ENCODE measurements around the gene FZD2.
"Not testable (repeated sequence)": the region's sequence is repeated elsewhere in the genome, so short reads cannot be mapped to it uniquely, and the experiment has no call there.

FZD2 gene

GRCh38 chr17:44533533-44534246, 23.6 kb upstream of the FZD2 start:
- no peak overlapping the region for H3K9ac ChIP-seq (ENCODE audit: low read length)
- no peak overlapping the region for H3K4me3 ChIP-seq (ENCODE audit: insufficient read depth, low read length, poor library complexity, severe bottlenecking)
- no peaks in the 10 kb centered on the region for H3F3A ChIP-seq (ENCODE audit: insufficient read depth)
- H3K9me2 ChIP-seq (replicated peaks; ENCODE audit: insufficient read depth, low read length): no peaks in the 10 kb centered on the region
- no peaks in the 10 kb centered on the region for H3K9me3 ChIP-seq (ENCODE audit: insufficient read depth, low read length)
- peak overlapping the region; percentile 35 for H2AFZ ChIP-seq (ENCODE audit: low read depth, low read length, severe bottlenecking)
- no peaks in the 10 kb centered on the region for H4K20me1 ChIP-seq (ENCODE audit: low read depth, low read length)
- H3K79me2 ChIP-seq (ENCODE audit: insufficient read depth, low read length): no peaks in the 10 kb centered on the region
- H3K4me2 ChIP-seq (ENCODE audit: low read depth, low read length, poor library complexity, severe bottlenecking): no peak overlapping the region
- TF ChIP-seq EZH2phosphoT487 (conservative IDR thresholded peaks at IDR 0.05; ENCODE audit: low read length): no peak
- TF ChIP-seq, protein P1, sequence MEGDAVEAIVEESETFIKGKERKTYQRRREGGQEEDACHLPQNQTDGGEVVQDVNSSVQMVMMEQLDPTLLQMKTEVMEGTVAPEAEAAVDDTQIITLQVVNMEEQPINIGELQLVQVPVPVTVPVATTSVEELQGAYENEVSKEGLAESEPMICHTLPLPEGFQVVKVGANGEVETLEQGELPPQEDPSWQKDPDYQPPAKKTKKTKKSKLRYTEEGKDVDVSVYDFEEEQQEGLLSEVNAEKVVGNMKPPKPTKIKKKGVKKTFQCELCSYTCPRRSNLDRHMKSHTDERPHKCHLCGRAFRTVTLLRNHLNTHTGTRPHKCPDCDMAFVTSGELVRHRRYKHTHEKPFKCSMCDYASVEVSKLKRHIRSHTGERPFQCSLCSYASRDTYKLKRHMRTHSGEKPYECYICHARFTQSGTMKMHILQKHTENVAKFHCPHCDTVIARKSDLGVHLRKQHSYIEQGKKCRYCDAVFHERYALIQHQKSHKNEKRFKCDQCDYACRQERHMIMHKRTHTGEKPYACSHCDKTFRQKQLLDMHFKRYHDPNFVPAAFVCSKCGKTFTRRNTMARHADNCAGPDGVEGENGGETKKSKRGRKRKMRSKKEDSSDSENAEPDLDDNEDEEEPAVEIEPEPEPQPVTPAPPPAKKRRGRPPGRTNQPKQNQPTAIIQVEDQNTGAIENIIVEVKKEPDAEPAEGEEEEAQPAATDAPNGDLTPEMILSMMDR (IDR thresholded peaks at IDR 0.05; ENCODE audit: insufficient read depth, low read length, poor library complexity, severe bottlenecking): peak; percentile 94
- no peak overlapping the region for H3K27ac ChIP-seq (ENCODE audit: low read depth, low read length)
- H3K36me3 ChIP-seq (ENCODE audit: low read length): no peaks in the 10 kb centered on the region
- H3K27me3 ChIP-seq (ENCODE audit: low read length): no peaks in the 10 kb centered on the region

DNA sequence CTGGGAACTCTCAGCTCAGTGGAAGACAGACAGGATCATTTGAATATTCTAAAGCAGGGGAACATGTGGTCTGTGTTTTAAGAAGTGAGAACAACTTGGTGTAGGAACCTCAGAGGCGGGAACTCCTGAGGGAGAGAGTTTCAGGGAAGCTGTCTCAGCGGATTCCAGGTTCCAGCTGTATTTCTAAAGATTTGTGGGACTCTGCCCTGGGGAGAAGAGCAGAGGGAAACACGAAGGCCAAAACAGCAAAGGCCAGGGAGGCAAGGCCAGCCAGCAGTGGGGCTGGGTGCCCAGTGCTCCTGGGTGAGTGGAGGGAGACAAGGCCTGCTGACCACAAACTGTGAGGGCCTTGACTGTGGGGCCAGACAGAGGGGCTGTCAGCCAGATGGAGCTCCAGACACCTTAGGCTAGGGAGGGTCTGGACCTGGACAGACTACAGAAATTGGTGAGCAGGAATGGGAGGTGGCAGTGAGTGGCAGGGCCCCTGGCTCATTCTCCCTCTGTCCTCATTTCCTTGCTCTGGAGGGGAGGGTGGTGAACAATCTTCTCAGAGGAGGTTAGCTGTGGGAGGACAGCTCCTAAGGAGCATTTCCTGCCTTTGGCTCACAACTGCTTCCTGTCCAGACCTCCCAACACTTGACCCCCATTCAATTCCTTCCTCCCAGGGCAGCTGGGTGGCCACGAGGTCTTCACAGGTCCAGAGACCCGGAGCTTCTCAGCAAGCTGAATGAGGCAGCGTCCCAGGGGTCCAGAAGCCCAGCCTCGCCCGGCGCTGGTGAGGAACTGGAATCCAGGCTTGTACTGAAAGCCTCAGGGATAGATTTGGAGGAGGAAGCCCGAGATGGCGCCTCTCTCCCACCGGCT, 21.0 kb upstream of the FZD2 start:
- H3K4me2 ChIP-seq (ENCODE audit: low read depth, low read length, poor library complexity, severe bottlenecking): no peak overlapping the region
- no peak overlapping the region for H2AFZ ChIP-seq (ENCODE audit: low read depth, low read length, severe bottlenecking)
- no peaks in the 10 kb centered on the region for H4K20me1 ChIP-seq (ENCODE audit: low read depth, low read length)
- no peaks in the 10 kb centered on the region for H3K9me2 ChIP-seq (replicated peaks; ENCODE audit: insufficient read depth, low read length)
- no peak overlapping the region for H3K27ac ChIP-seq (ENCODE audit: low read depth, low read length)
- TF ChIP-seq, protein P1 (IDR thresholded peaks at IDR 0.05; ENCODE audit: insufficient read depth, low read length, poor library complexity, severe bottlenecking): no peak
- TF ChIP-seq EZH2phosphoT487 (conservative IDR thresholded peaks at IDR 0.05; ENCODE audit: low read length): no peak
- H3F3A ChIP-seq (ENCODE audit: insufficient read depth): no peaks in the 10 kb centered on the region
- H3K9me3 ChIP-seq (ENCODE audit: insufficient read depth, low read length): no peaks in the 10 kb centered on the region
- no peak overlapping the region for H3K4me3 ChIP-seq (ENCODE audit: insufficient read depth, low read length, poor library complexity, severe bottlenecking)
- H3K27me3 ChIP-seq (ENCODE audit: low read length): no peaks in the 10 kb centered on the region
- H3K36me3 ChIP-seq (ENCODE audit: low read length): no peaks in the 10 kb centered on the region
- no peak overlapping the region for H3K9ac ChIP-seq (ENCODE audit: low read length)
- no peaks in the 10 kb centered on the region for H3K79me2 ChIP-seq (ENCODE audit: insufficient read depth, low read length)

GRCh38 chr17:44537922-44538321, 19.4 kb upstream of the FZD2 start:
- not testable (repeated sequence) for H3K27ac ChIP-seq (ENCODE audit: low read depth, low read length); H3K9ac ChIP-seq (ENCODE audit: low read length); H3K9me3 ChIP-seq (ENCODE audit: insufficient read depth, low read length); H3K4me3 ChIP-seq (ENCODE audit: insufficient read depth, low read length, poor library complexity, severe bottlenecking); H3K4me2 ChIP-seq (ENCODE audit: low read depth, low read length, poor library complexity, severe bottlenecking); H2AFZ ChIP-seq (ENCODE audit: low read depth, low read length, severe bottlenecking); H3F3A ChIP-seq (ENCODE audit: insufficient read depth); H3K9me2 ChIP-seq (replicated peaks; ENCODE audit: insufficient read depth, low read length); H4K20me1 ChIP-seq (ENCODE audit: low read depth, low read length); H3K27me3 ChIP-seq (ENCODE audit: low read length); H3K36me3 ChIP-seq (ENCODE audit: low read length); H3K79me2 ChIP-seq (ENCODE audit: insufficient read depth, low read length)

DNA sequence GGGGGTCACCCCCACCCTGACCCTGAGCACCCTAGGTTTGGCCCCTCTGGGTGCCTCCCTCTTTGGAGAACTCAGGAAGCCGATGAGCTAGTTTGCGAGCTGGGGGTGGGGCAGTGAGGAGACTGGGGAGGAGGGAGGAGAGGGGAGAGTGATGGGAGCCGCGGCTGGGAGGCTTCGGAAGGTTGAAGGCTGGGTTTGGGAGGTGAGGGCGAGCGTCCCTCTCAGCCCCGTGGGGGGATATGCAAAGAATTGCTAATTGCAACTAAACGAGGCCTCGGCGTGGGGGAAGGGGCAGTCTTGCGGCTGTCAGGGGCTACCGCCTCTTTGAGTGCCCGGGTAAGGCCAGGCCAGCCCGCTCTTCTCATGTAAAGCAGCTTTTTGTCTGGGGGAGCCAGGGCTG, 17.6 kb upstream of the FZD2 start:
- Histone ChIP-seq H3K27ac (ENCODE audit: low read depth, low read length) (no peak overlapping the region), H3K9me2 (replicated peaks; ENCODE audit: insufficient read depth, low read length) (no peaks in the 10 kb centered on the region), H3K9ac (ENCODE audit: low read length) (no peak overlapping the region), H3K36me3 (ENCODE audit: low read length) (no peaks in the 10 kb centered on the region), H3K9me3 (ENCODE audit: insufficient read depth, low read length) (no peaks in the 10 kb centered on the region), H3K27me3 (ENCODE audit: low read length) (no peaks in the 10 kb centered on the region), H3K79me2 (ENCODE audit: insufficient read depth, low read length) (no peaks in the 10 kb centered on the region), H4K20me1 (ENCODE audit: low read depth, low read length) (no peaks in the 10 kb centered on the region), H3F3A (ENCODE audit: insufficient read depth) (no peaks in the 10 kb centered on the region), H3K4me3 (ENCODE audit: insufficient read depth, low read length, poor library complexity, severe bottlenecking) (no peak overlapping the region), H2AFZ (ENCODE audit: low read depth, low read length, severe bottlenecking) (no peak overlapping the region), H3K4me2 (ENCODE audit: low read depth, low read length, poor library complexity, severe bottlenecking) (no peak overlapping the region)
- TF ChIP-seq, protein P1 (IDR thresholded peaks at IDR 0.05; ENCODE audit: insufficient read depth, low read length, poor library complexity, severe bottlenecking): no peak
- no peak for TF ChIP-seq EZH2phosphoT487 (conservative IDR thresholded peaks at IDR 0.05; ENCODE audit: low read length)

All from SU-DHL-6 (cell line).